ENCODE data around the gene USP5. TPM values are rescaled to one million over a fixed set of nuclear protein-coding genes. Genes with fewer than 3 reads are reported as not detected.
A peak's percentile ranks its signal among the peaks of the same experiment; 100 is the strongest.

USP5 gene
- total RNA-seq, 1 experiment from 2014 or later, result 158 TPM

- TF ChIP-seq ZNF425 (CRISPR knock-in tag; conservative IDR thresholded peaks at IDR 0.05) (no peak), E2F5 (CRISPR knock-in tag; IDR thresholded peaks at IDR 0.05) (0 out of 2 replicates have a peak, but pooled peaks have one; percentile 51), USF2 (CRISPR knock-in tag; IDR thresholded peaks at IDR 0.05) (peak; percentile 90)
Measured at GRCh38 chr12:6914246-6914946, 62.4 kb downstream of the USP5 start, which contains the start of gene ENO2 (continued).

- ATAC-seq, result peak; percentile 41
- 0 out of 2 replicates have a peak, but pooled peaks have one; percentile 51 for TF ChIP-seq MAX (CRISPR knock-in tag; IDR thresholded peaks at IDR 0.05)
- TF ChIP-seq PRDM15 (CRISPR knock-in tag; IDR thresholded peaks at IDR 0.05), result peak; percentile 61
- no peak for TF ChIP-seq ZNF138 (CRISPR knock-in tag; conservative IDR thresholded peaks at IDR 0.05)
- TF ChIP-seq HMGXB4 (CRISPR knock-in tag; IDR thresholded peaks at IDR 0.05), result 0 out of 2 replicates have a peak, but pooled peaks have one; percentile 48
- TF ChIP-seq ZNF281 (CRISPR knock-in tag; IDR thresholded peaks at IDR 0.05), result peak; percentile 79
- TF ChIP-seq ZNF232 (CRISPR knock-in tag; IDR thresholded peaks at IDR 0.05), result no peak
- peaks cover 12% of the 10 kb centered on the region for H3K27me3 Mint-ChIP-seq (ENCODE audit: low read depth)
- ChIA-PET POLR2A (interaction anchor here (0.5 to 2.0 kb wide), 6 partner anchors 11 to 47 kb away, joined by 4 to 16 read pairs (median 5); partner anchors contain the start of genes C12orf57, RNU7-1, SPSB2 and TPI1), CTCF (interaction anchor here (0.7 to 9.1 kb wide), 7 partner anchors 11 to 46 kb away, joined by 3 to 45 read pairs (median 7); partner anchors contain the start of gene SPSB2)
- no peaks in the 10 kb centered on the region for H3K9me3 Mint-ChIP-seq
- H3K27ac Mint-ChIP-seq, result peak overlapping the region; percentile 64
- peak; percentile 74 for DNase-seq (ENCODE audit: low spot score)
- peaks cover 39% of the 10 kb centered on the region for H3K4me1 Mint-ChIP-seq
- peaks cover 32% of the 10 kb centered on the region for H3K36me3 Mint-ChIP-seq
- H3K4me3 Mint-ChIP-seq, result peak overlapping the region; percentile 97
Measured at GRCh38 chr12:6914947-6915788, 63.2 kb downstream of the USP5 start.

Data from WTC11 (cell line).